Mammary epithelial cell (primary cell): ENCODE data around the gene FMN1.

Source experiments
- EZH2 ChIP-seq: IDR thresholded peaks from 2 replicates; pipeline ENCODE4 v1.6.1; 2012; ENCODE audit warnings: low read length, inconsistent platforms, borderline replicate concordance
- TF ChIP-seq, protein P1 (sequence below), 2 donors: IDR thresholded peaks in 1 of 2; conservative IDR thresholded peaks in 1 of 2; 2 replicates each; pipeline ENCODE4 v1.5.1; 2011 to 2012; ENCODE audit warnings: inconsistent platforms in 2 of 2, low read length in 2 of 2, mild to moderate bottlenecking in 2 of 2, control low read depth in 1 of 2, low read depth in 1 of 2; ENCODE audit not compliant: insufficient read depth in 1 of 2; ENCODE audit errors: extremely low read depth in 1 of 2

DNA sequence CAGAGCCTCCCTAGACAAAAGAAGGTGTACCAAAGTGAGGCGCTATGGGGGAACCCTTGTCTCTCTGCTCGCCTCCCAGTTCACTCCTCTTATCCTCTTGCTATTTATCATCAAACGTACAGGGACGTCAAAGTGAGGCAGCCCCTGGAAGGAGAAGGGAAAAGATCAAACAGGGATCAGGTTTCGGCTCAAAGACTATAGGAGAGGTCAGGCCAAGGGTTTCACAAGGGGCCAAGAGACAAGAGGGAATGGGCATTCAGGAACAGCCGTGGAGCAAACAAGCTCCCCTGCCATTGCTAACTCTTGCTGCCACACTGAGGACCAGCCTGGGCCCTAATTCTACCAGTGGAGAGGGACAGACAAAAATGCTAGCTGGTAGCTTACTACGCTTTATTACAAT lies 308.1 kb downstream of the FMN1 start:
- TF ChIP-seq, protein P1, sequence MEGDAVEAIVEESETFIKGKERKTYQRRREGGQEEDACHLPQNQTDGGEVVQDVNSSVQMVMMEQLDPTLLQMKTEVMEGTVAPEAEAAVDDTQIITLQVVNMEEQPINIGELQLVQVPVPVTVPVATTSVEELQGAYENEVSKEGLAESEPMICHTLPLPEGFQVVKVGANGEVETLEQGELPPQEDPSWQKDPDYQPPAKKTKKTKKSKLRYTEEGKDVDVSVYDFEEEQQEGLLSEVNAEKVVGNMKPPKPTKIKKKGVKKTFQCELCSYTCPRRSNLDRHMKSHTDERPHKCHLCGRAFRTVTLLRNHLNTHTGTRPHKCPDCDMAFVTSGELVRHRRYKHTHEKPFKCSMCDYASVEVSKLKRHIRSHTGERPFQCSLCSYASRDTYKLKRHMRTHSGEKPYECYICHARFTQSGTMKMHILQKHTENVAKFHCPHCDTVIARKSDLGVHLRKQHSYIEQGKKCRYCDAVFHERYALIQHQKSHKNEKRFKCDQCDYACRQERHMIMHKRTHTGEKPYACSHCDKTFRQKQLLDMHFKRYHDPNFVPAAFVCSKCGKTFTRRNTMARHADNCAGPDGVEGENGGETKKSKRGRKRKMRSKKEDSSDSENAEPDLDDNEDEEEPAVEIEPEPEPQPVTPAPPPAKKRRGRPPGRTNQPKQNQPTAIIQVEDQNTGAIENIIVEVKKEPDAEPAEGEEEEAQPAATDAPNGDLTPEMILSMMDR (conservative IDR thresholded peaks at IDR 0.05 in 1 of 2, IDR thresholded peaks at IDR 0.05 in 1 of 2; ENCODE audit: extremely low read depth in 1 of 2, insufficient read depth in 1 of 2, low read depth in 1 of 2, low read length in 2 of 2), result no peak
- no peak for TF ChIP-seq EZH2
